Transverse colon (tissue), 4 donors: ENCODE results near the gene UQCRFS1.

Source experiments
- CTCF ChIP-seq, 5 experiments: fragments of 200-600 bp in 3 of 5; fragments of 450-650 bp in 2 of 5; sonication (generic) in 3 of 5; IDR thresholded peaks; 1 replicate in 2 of 5; 2 replicates in 3 of 5; pipeline ENCODE4 v1.5.1; 2016 to 2017; ENCODE audit warnings: antibody characterized with exemption in 5 of 5, inconsistent platforms in 3 of 5, mild to moderate bottlenecking in 2 of 5, moderate library complexity in 1 of 5
- POLR2AphosphoS5 ChIP-seq, 3 donors: sonication (generic); formaldehyde crosslinking; IDR thresholded peaks; one replicate each; pipeline ENCODE4 v1.6.1; 2016; ENCODE audit warnings: antibody characterized with exemption in 3 of 3

GRCh38 chr19:29215322-29215845, 2.4 kb upstream of the UQCRFS1 start:
- no peak for TF ChIP-seq CTCF (IDR thresholded peaks at IDR 0.05)
- no peak for TF ChIP-seq POLR2AphosphoS5 (IDR thresholded peaks at IDR 0.05)
